IMR-90 (cell line): ENCODE measurements around the gene RIMS1. TPM values are rescaled to one million over a fixed set of nuclear protein-coding genes. Genes with fewer than 3 reads are reported as not detected.

Experiments
- ATAC-seq: fragments of 200-7000 bp; cut with Tn5 transposase; 2 replicates; pipeline ENCODE4 v1.9.1; 2020; ENCODE audit warnings: low read depth, mild to moderate bottlenecking, moderate library complexity
- BruUV-seq: library from RNA; stranded (reverse); fragments of 400-500 nt; replicated peaks from 2 replicates; lab custom pipeline; 2021; lab: Mats Ljungman, UMichigan
- CTCF ChIA-PET: fragments of 300-600 bp; formaldehyde crosslinking; extraction: SDS; loops from one replicate; lab custom pipeline; 2021; ENCODE audit warnings: antibody characterized with exemption; lab: Yijun Ruan, JAX
- POLR2A ChIA-PET: fragments of 300-600 bp; sonication (Branson Sonifier 250); formaldehyde crosslinking; loops from one replicate; lab custom pipeline; 2022; ENCODE audit warnings: antibody characterized with exemption; ENCODE audit not compliant: unreplicated experiment; lab: Charles Lee
- DNase-seq: peaks from one replicate; pipeline ENCODE4 v3.0.0; 2013
- H2AFZ ChIP-seq: replicated peaks from 2 replicates; pipeline ENCODE3; 2013; ENCODE audit warnings: low read length, mild to moderate bottlenecking; ENCODE audit not compliant: poor library complexity
- H2AK5ac ChIP-seq: 2 replicates; pipeline ENCODE4 v1.6.1; 2013; ENCODE audit warnings: low read depth, low read length, inconsistent platforms
- H2AK9ac ChIP-seq: replicated peaks from 2 replicates; pipeline ENCODE3; 2013; ENCODE audit warnings: mild to moderate bottlenecking, low read depth, low read length, moderate library complexity; ENCODE audit not compliant: poor library complexity
- H2BK120ac ChIP-seq: 2 replicates; pipeline ENCODE4 v1.6.1; 2013; ENCODE audit warnings: low read depth, low read length, inconsistent platforms
- H2BK15ac ChIP-seq: 3 replicates; pipeline ENCODE4 v1.6.1; 2013; ENCODE audit warnings: low read depth, low read length, inconsistent platforms
- H2BK20ac ChIP-seq: 2 replicates; pipeline ENCODE4 v1.6.1; 2013; ENCODE audit warnings: low read depth, mild to moderate bottlenecking, inconsistent platforms, low read length, moderate library complexity
- H2BK5ac ChIP-seq: 2 replicates; pipeline ENCODE4 v1.6.1; 2013; ENCODE audit warnings: mild to moderate bottlenecking, low read depth, low read length, inconsistent platforms; ENCODE audit not compliant: poor library complexity, severe bottlenecking
- H3K14ac ChIP-seq: replicated peaks from 2 replicates; pipeline ENCODE4 v1.6.1; 2013; ENCODE audit warnings: low read depth, low read length, inconsistent platforms
- H3K18ac ChIP-seq: 2 replicates; pipeline ENCODE4 v1.6.1; 2013; ENCODE audit warnings: low read depth, low read length, control low read depth
- H3K23ac ChIP-seq: 2 replicates; pipeline ENCODE4 v1.6.1; 2013; ENCODE audit warnings: low read depth, low read length, inconsistent platforms
- H3K27ac ChIP-seq: 2 replicates; pipeline ENCODE4 v1.5.1; 2013; ENCODE audit warnings: mild to moderate bottlenecking, control low read depth, low read length; ENCODE audit not compliant: insufficient read depth
- H3K27me3 ChIP-seq: 2 replicates; pipeline ENCODE4 v1.6.1; 2013; ENCODE audit warnings: low read length; ENCODE audit not compliant: control insufficient read depth, insufficient read depth
- H3K36me3 ChIP-seq: 2 replicates; pipeline ENCODE4 v1.6.1; 2013; ENCODE audit warnings: low read length, mixed read lengths; ENCODE audit not compliant: control insufficient read depth, insufficient read depth
- H3K4ac ChIP-seq: 2 replicates; pipeline ENCODE4 v1.6.1; 2013; ENCODE audit warnings: low read depth, low read length, inconsistent platforms
- H3K4me1 ChIP-seq: 2 replicates; pipeline ENCODE4 v1.6.1; 2013; ENCODE audit warnings: low read length, mixed read lengths; ENCODE audit not compliant: control insufficient read depth, insufficient read depth
- H3K4me2 ChIP-seq: 2 replicates; pipeline ENCODE4 v1.6.1; 2013; ENCODE audit warnings: low read depth, mild to moderate bottlenecking, control low read depth, low read length, moderate library complexity
- H3K4me3 ChIP-seq: 2 replicates; pipeline ENCODE4 v1.5.1; 2013; ENCODE audit warnings: low read depth, mild to moderate bottlenecking, control low read depth, low read length, moderate library complexity; ENCODE audit not compliant: insufficient read depth
- H3K56ac ChIP-seq: 2 replicates; pipeline ENCODE4 v1.6.1; 2013; ENCODE audit warnings: low read length, inconsistent platforms; ENCODE audit not compliant: insufficient read depth; ENCODE audit errors: extremely low read depth
- H3K79me1 ChIP-seq, 2 experiments: 2 replicates each; pipeline ENCODE4 v1.6.1; 2013; ENCODE audit warnings: low read length in 2 of 2, inconsistent platforms in 1 of 2, low read depth in 1 of 2
- H3K9ac ChIP-seq: 2 replicates; pipeline ENCODE4 v1.6.1; 2013; ENCODE audit warnings: low read depth, low read length, control low read depth
- H3K9me1 ChIP-seq: 2 replicates; pipeline ENCODE4 v1.6.1; 2013; ENCODE audit warnings: low read length, inconsistent platforms; ENCODE audit not compliant: insufficient read depth
- H3K9me3 ChIP-seq: 2 replicates; pipeline ENCODE4 v1.6.1; 2013; ENCODE audit warnings: low read length; ENCODE audit not compliant: control insufficient read depth, insufficient read depth
- H4K20me1 ChIP-seq: 2 replicates; pipeline ENCODE4 v1.6.1; 2013; ENCODE audit warnings: low read length, inconsistent platforms; ENCODE audit not compliant: insufficient read depth
- H4K5ac ChIP-seq: 2 replicates; pipeline ENCODE4 v1.6.1; 2013; ENCODE audit warnings: mild to moderate bottlenecking, low read depth, low read length, control low read depth
- H4K8ac ChIP-seq, 2 experiments: 2 replicates each; pipeline ENCODE4 v1.6.1; 2013; ENCODE audit warnings: low read depth in 2 of 2, low read length in 2 of 2, control low read depth in 1 of 2, inconsistent platforms in 1 of 2
- H4K91ac ChIP-seq: 2 replicates; pipeline ENCODE4 v1.6.1; 2013; ENCODE audit warnings: low read depth, low read length, inconsistent platforms; ENCODE audit not compliant: insufficient read depth
- BHLHE40 ChIP-seq: fragments of 150-350 bp; IDR thresholded peaks from 2 replicates; pipeline ENCODE4 v1.6.1; 2016; ENCODE audit warnings: mild to moderate bottlenecking, low read depth, low read length
- ELK1 ChIP-seq: fragments of 150-350 bp; IDR thresholded peaks from 2 replicates; pipeline ENCODE4 v1.6.1; 2016; ENCODE audit warnings: low read depth, mild to moderate bottlenecking, low read length, moderate library complexity, borderline replicate concordance
- FOS ChIP-seq: fragments of 150-350 bp; IDR thresholded peaks from 2 replicates; pipeline ENCODE4 v1.6.1; 2016; ENCODE audit warnings: low read depth, low read length
- MAFK ChIP-seq: IDR thresholded peaks from 2 replicates; pipeline ENCODE4 v1.6.1; 2012; ENCODE audit warnings: low read depth, low read length, improper control_type of control experiment
- MAZ ChIP-seq: IDR thresholded peaks from 2 replicates; pipeline ENCODE4 v1.6.1; 2012; ENCODE audit warnings: low read depth, mild to moderate bottlenecking, low read length, improper control_type of control experiment, moderate library complexity, borderline replicate concordance
- WGBS, 2 experiments: methylation state at CpG; one replicate each; pipeline versions ENCODE4 v1.1.5 to v1.1.7; 2013; ENCODE audit warnings: missing lambda C conversion rate in 2 of 2; ENCODE audit not compliant: insufficient read length in 1 of 2; ENCODE audit errors: extremely low coverage in 2 of 2; 5-methylcytosine and 5-hydroxymethylcytosine counted together
- dilution Hi-C: fragments of 300-500 bp; cut with HindIII; formaldehyde crosslinking; loops from one replicate; pipeline ENCODE4 v1.14.3; 2018; ENCODE audit warnings: low sequenced_read_pairs; ENCODE audit not compliant: unreplicated experiment
- in situ Hi-C: fragments of 300-500 bp; cut with MboI; formaldehyde crosslinking; loops from 3 replicates; pipeline ENCODE4 v1.14.3; 2019; ENCODE audit warnings: low sequenced_read_pairs, inconsistent platforms, mixed read lengths
- intact Hi-C: fragments of 100-400 bp; cut with micrococcal nuclease; formaldehyde crosslinking; loops from 2 replicates; pipeline ENCODE4 v1.10.0; 2022
- polyA plus RNA-seq, 3 experiments: library from polyadenylated mRNA; depleted of rRNA; stranded (reverse); fragments of >200 nt; gene quantifications; 2 replicates each; pipeline ENCODE4 v1.2.3, GENCODE V29; 2012; ENCODE audit warnings: low replicate concordance in 1 of 3
- total RNA-seq: library from RNA; depleted of rRNA; stranded (reverse); fragments of >200 nt; gene quantifications from 2 replicates; pipeline ENCODE4 v1.2.3, GENCODE V29; 2012

The RIMS1 gene
- total and polyA plus RNA-seq, 2 of the 4 experiments (the other 2 are of a cell fraction) = 0.44 to 3.8 TPM

- dilution Hi-C loops (no loop called here), intact Hi-C loops (no loop called here), in situ Hi-C loops (no loop called here)
- WGBS, 2 experiments = no CpG with 5 or more reads among the region's 4 CpGs
- TF ChIP-seq FOS (0 out of 2 replicates have a peak, but pooled peaks have one; percentile 19), MAFK (peak; percentile 41; the same call in 1 of the 2 replicates), BHLHE40 (peak; percentile 40; the same call in 1 of the 2 replicates), MAZ (0 out of 2 replicates have a peak, but pooled peaks have one; percentile 14), ELK1 (no peak)
- Histone ChIP-seq H3K9ac (no peak overlapping the region), H3K9me3 (no peaks in the 10 kb centered on the region), H2BK5ac (peak overlapping the region; percentile 68), H3K18ac (peak overlapping the region; percentile 67; the same call in 1 of the 2 replicates), H3K4me3 (no peak overlapping the region), H2BK120ac (peak overlapping the region; percentile 74; the same call in 1 of the 2 replicates), H3K27me3 (no peaks in the 10 kb centered on the region), H4K8ac (peak overlapping the region in 1 of 2 experiments; percentile 9; a peak in 2 of 4 replicates), H2AK9ac (no peak overlapping the region), H4K5ac (no peak overlapping the region), H3K4me1 (peaks cover 6% of the 10 kb centered on the region), H2AK5ac (peak overlapping the region; percentile 9; the same call in 1 of the 2 replicates), H3K9me1 (peaks cover 3% of the 10 kb centered on the region; the same call in 1 of the 2 replicates), H3K4ac (peak overlapping the region; percentile 64; the same call in 1 of the 2 replicates), H3K36me3 (no peaks in the 10 kb centered on the region), H2BK20ac (no peak overlapping the region; the same call in 1 of the 2 replicates), H3K27ac (no peak overlapping the region), H3K23ac (no peak overlapping the region), H4K91ac (no peak overlapping the region), H2BK15ac (peak overlapping the region; percentile 44; the same call in 1 of the 3 replicates), H3K14ac (no peak overlapping the region), H3K79me1 (no peaks in the 10 kb centered on the region), H3K4me2 (no peak overlapping the region; the same call in 1 of the 2 replicates), H3K56ac (no peak overlapping the region; the same call in 1 of the 2 replicates), H2AFZ (no peak overlapping the region), H4K20me1 (no peaks in the 10 kb centered on the region)
- CTCF ChIA-PET = interaction anchor here (1.0 kb wide), 1 partner anchor 52 kb away, joined by 4 read pairs; no protein-coding TSS in a partner anchor
- POLR2A ChIA-PET = no interaction called here
- ATAC-seq = peak; percentile 93
- no TSS peak for BruUV-seq
- peak; percentile 93 for DNase-seq
These were observed 538.8 kb downstream of the RIMS1 start for GRCh38 chr6:72425003-72425681.
